Ovary (tissue), 3 donors: Measurements from ENCODE around the gene TGM2.

ENCODE experiments used
- CTCF ChIP-seq, 3 donors: fragments of 450-650 bp in 2 of 3; fragments of 200-600 bp in 1 of 3; IDR thresholded peaks; one replicate each; pipeline versions ENCODE4 v1.5.1 to v1.8.0; 2016 to 2022; ENCODE audit warnings: antibody characterized with exemption in 3 of 3, mild to moderate bottlenecking in 1 of 3
- EP300 ChIP-seq: sonication (generic); formaldehyde crosslinking; IDR thresholded peaks from one replicate; pipeline ENCODE4 v1.6.1; 2017; ENCODE audit warnings: antibody characterized with exemption
- POLR2A ChIP-seq: fragments of 450-650 bp; IDR thresholded peaks from one replicate; pipeline ENCODE4 v1.6.1; 2017; ENCODE audit warnings: antibody characterized with exemption, mild to moderate bottlenecking, moderate library complexity
- donor health status: DM: no; HTN: no; CAD: no.

DNA sequence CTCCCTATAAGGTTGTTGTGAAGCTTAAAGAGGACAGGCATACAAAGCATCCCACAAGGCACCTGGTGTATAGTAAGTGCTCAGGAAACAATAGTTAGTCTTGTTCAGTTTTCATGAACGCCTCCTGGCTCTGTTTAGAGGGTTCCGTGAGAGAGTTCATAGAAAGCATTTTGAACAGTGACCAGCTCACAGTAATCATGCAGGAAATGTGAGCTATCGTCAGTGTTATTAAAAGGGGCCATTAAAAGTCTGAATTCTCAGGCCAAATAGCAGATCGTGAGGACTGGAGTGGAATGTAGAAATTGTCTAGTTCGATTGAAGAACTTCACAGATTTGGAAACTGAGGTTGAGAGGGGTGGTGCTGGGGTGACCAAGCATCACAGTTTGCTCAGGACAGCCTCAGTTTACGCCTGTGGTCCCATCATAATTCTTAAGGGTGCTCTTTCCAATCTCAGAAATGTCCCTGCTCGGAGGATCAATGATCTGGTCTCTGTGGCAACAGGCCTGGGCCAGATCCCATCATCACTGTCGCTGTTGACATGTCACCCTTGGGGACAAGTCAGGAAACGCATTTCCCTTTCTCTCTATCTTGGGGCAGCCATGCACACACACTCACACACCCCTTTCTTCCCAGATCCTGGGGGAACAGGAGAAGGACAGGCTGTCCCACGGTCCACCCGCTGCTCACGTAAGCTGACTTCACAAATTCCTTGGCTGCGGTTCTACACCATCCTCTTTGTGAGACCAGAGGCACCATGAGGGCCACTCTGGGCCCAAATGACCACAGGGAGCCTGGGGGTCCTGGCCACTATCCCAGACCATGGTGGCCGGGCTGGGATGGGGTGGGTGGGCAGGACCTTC, 7.2 kb downstream of the TGM2 start:
- TF ChIP-seq CTCF (IDR thresholded peaks at IDR 0.05) = no peak
- no peak for TF ChIP-seq POLR2A
- no peak for TF ChIP-seq EP300
